C4-2B (cell line): ENCODE measurements around the gene GARS1.

Experiments
- H3K27ac ChIP-seq: fragments of 450-650 bp; 2 replicates; pipeline ENCODE4 v1.5.1; 2017
- ZFX ChIP-seq: fragments of 450-650 bp; IDR thresholded peaks from 2 replicates; pipeline ENCODE4 v1.6.1; 2017
- TF ChIP-seq, protein P1 (sequence below): fragments of 450-650 bp; conservative IDR thresholded peaks from 2 replicates; pipeline ENCODE4 v1.5.1; 2017; ENCODE audit warnings: mild to moderate bottlenecking

The GARS1 gene

DNA sequence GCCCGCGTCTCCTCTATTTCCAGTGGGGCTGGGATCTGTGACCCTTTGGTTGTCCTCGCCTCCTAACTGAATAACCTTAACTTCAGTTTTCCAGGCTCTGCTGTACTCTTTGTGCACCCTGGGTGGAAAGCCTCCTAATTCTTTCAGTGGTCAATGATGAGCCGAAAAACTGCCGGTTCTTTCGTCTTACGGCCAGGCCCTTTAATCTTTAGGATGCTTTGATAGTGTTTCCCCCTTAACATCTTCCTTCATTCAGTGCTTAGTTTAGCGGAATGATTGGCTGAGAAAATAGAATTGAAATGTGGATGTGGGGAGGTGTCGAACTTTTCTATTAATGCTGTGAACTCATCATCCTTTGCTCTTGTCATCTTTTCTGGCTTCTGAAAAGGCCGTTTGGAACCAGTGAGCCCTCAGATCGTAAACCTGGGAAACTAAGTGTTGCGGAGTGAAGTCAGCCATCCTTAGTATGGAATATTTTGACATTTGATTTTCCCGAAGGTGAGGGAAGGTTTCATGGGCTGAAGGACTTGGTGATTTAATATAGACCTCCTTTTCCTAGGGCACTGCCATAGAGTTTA lies 847 bp downstream of the GARS1 start:
- TF ChIP-seq, protein P1, sequence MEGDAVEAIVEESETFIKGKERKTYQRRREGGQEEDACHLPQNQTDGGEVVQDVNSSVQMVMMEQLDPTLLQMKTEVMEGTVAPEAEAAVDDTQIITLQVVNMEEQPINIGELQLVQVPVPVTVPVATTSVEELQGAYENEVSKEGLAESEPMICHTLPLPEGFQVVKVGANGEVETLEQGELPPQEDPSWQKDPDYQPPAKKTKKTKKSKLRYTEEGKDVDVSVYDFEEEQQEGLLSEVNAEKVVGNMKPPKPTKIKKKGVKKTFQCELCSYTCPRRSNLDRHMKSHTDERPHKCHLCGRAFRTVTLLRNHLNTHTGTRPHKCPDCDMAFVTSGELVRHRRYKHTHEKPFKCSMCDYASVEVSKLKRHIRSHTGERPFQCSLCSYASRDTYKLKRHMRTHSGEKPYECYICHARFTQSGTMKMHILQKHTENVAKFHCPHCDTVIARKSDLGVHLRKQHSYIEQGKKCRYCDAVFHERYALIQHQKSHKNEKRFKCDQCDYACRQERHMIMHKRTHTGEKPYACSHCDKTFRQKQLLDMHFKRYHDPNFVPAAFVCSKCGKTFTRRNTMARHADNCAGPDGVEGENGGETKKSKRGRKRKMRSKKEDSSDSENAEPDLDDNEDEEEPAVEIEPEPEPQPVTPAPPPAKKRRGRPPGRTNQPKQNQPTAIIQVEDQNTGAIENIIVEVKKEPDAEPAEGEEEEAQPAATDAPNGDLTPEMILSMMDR: no peak
- TF ChIP-seq ZFX: no peak
- H3K27ac ChIP-seq: peak overlapping the region; percentile 96

DNA sequence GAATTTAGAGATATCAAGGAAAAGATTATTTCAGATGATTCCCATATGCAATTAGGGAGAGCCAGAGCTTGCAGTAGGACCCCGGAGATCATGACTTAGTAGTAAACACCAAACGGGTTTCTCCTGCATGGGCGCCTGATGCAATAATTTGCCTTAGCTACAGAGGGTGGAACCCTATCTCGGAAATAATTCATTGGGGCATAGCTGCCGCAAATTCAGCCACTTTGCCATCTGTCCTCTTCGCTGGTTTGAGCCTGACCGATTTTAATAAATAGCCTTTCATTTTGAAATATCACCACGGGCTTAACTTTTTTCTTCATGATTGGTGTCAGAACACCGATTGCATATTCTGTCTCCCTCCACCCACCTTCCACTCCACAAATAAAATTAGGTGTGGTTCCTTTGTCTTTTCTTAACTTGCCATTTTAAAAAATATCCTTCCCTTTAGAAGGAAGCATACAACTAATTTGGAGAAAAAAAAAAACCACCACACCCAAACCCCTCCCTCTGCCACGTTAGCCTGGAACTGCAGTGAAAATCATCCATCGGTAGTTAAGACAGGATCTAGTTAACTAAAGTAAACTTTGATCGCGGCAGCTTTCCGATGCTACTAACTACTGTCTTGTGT lies 1.4 kb downstream of the GARS1 start:
- TF ChIP-seq ZFX: no peak
- TF ChIP-seq, protein P1: no peak; the same call in 1 of the 2 replicates
- H3K27ac ChIP-seq: peak overlapping the region; percentile 96

- TF ChIP-seq, protein P1: no peak
- no peak for TF ChIP-seq ZFX
- no peak overlapping the region for H3K27ac ChIP-seq
Measured at GRCh38 chr7:30596721-30597120, 2.0 kb downstream of the GARS1 start.

DNA sequence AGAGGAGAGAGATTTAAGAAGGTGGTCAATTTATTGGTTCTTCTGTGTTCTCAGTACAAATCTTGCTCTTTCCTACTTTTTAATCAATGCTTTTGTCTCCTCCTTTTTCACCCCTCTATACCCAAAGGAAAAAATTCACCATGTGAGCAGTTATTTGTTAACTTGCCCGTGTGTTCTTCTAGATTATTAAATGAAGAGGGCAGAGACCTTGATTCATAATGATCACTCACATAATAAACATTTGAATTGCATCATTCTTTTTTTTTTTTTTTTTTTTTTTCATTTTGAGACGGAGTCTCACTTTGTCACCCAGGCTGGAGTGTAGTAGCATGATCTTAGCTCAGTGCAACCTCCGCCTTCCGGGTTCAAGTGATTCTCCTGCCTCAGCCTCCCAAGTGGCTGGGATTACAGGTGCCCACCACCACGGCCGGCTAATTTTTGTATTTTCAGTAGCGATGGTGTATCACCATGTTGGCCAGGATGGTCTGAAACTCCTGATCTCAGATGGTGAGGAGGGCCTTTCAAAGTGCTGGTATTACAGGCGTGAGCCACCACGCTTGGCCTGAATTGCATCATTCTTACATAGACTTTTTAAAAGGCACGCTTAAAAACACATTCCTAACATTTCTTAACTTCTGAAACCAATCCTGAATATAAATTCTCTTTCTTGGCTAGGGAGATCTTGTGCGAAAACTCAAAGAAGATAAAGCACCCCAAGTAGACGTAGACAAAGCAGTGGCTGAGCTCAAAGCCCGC lies 3.6 kb downstream of the GARS1 start:
- no peak overlapping the region for H3K27ac ChIP-seq
- no peak for TF ChIP-seq ZFX
- TF ChIP-seq, protein P1: no peak

DNA sequence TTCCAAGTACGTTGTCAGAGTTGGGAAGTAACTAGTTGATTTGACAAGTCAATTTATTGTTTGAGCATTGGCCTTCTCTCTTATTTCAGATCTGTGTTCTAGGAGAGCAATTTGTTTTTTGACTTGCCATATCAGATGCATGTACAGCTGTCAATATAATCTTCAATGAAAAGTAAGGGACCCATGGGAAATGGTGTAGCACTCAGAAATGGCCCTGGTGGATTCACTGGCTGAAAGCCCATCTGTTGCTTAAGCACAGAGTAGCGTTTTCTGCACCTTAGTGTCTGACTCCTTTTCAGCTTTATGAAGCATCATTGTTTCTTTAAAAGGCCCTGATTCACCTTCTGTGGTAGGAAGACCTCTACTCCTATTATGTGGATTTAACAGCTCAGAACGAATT lies 10.2 kb downstream of the GARS1 start:
- TF ChIP-seq, protein P1: no peak
- no peak for TF ChIP-seq ZFX
- H3K27ac ChIP-seq: no peak overlapping the region

DNA sequence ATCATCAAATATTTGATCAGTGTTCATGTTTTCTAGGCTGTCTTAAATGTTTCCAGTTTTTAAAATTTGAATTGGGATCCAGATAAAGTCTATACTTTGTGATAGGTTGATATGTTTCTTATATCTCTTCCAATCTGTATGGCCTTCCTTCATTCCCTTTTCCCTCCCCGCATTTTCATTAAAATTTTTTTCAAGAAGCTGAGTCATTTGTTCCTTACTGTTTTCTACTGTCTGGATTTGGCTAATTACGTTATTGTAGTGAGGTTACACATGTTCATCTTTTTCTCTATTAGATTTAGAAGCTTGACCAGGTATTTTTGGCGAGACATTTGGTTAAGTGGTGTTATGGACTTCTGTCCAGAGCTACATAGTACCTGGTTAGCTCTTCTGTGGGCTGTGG lies 11.2 kb downstream of the GARS1 start:
- H3K27ac ChIP-seq: no peak overlapping the region
- TF ChIP-seq, protein P1: no peak

- TF ChIP-seq ZFX: no peak
- TF ChIP-seq, protein P1: no peak
- no peak overlapping the region for H3K27ac ChIP-seq
Measured at GRCh38 chr7:30612658-30613265, 18.1 kb downstream of the GARS1 start.
